Fibroblast of lung (primary cell): ENCODE measurements around the gene CACNG7.

ENCODE experiments used
- CTCF ChIP-seq, 2 donors: IDR thresholded peaks in 1 of 2; conservative IDR thresholded peaks in 1 of 2; 1 replicate in 1 of 2; 2 replicates in 1 of 2; pipeline ENCODE4 v1.5.1; 2011 to 2012; ENCODE audit warnings: low read length in 2 of 2, control low read depth in 1 of 2, inconsistent platforms in 1 of 2, low read depth in 1 of 2, mild to moderate bottlenecking in 1 of 2
- EZH2 ChIP-seq: IDR thresholded peaks from 2 replicates; pipeline ENCODE4 v1.5.1; 2012; ENCODE audit warnings: low read length, control low read depth, mild to moderate bottlenecking; ENCODE audit errors: missing control alignments

DNA sequence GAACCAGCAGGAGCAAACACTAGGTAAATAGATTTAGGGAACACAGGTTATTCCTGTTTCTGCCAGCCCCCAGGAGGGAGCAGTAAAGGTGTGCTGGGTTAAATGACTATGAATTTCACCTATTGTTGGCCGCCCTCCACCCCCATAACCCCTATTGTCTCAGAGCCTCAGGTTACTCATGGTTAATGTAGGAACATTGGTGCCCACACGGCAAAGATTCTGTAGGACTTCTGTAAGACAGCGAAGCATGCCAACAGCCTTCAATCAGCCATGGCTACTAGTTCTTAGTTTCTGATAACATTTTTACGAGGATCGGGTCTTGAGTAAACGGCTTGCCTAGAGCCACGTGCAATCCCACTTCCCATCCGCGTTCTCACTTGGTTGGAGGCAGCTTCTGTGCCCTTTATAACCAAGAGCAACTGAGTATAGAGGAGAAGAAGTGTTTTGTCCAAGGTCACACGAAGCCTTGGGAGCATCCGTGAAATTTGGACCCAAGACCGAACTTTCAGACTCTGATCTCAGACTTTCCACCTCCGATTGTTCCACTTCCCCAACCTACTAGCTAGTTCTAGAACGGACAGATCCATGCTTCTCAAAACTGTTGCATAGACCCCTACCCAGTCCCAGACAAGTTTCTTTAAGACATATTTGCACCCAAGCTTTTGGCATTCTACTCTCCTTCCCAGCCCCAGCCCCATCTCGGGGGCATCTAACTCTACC lies 48.5 kb downstream of the CACNG7 start:
- TF ChIP-seq CTCF (conservative IDR thresholded peaks at IDR 0.05 in 1 of 2, IDR thresholded peaks at IDR 0.05 in 1 of 2; ENCODE audit: low read depth in 1 of 2, low read length in 2 of 2) (no peak), EZH2 (peak; percentile 71)
